ENCODE measurements around the gene ZNF581. TPM values are rescaled to one million over a fixed set of nuclear protein-coding genes. Genes with fewer than 3 reads are reported as not detected.
A peak's percentile ranks its signal among the peaks of the same experiment; 100 is the strongest.

The ZNF581 gene
- total RNA-seq, 1 donor from 2014 or later: 29.6 TPM

- no peak for TF ChIP-seq CTCF (IDR thresholded peaks at IDR 0.05)
- Mint-ChIP-seq H3K4me1 (ENCODE audit: unreplicated experiment) (peaks cover 13% of the 10 kb centered on the region), H3K9me3 (ENCODE audit: unreplicated experiment) (no peaks in the 10 kb centered on the region), H3K27ac (ENCODE audit: unreplicated experiment) (no peak overlapping the region), H3K36me3 (ENCODE audit: unreplicated experiment) (peaks cover 27% of the 10 kb centered on the region), H3K27me3 (ENCODE audit: unreplicated experiment) (no peaks in the 10 kb centered on the region), H3K4me3 (ENCODE audit: unreplicated experiment) (no peak overlapping the region)
- no peak for DNase-seq (ENCODE audit: extremely low spot score, unreplicated experiment)
These were observed 25.3 kb downstream of the ZNF581 start for GRCh38 chr19:55668603-55669348.

- Mint-ChIP-seq H3K27ac (ENCODE audit: unreplicated experiment) (no peak overlapping the region), H3K4me3 (ENCODE audit: unreplicated experiment) (no peak overlapping the region), H3K9me3 (ENCODE audit: unreplicated experiment) (no peaks in the 10 kb centered on the region), H3K27me3 (ENCODE audit: unreplicated experiment) (no peaks in the 10 kb centered on the region), H3K36me3 (ENCODE audit: unreplicated experiment) (peaks cover 22% of the 10 kb centered on the region), H3K4me1 (ENCODE audit: unreplicated experiment) (peaks cover 17% of the 10 kb centered on the region)
- no peak for DNase-seq (ENCODE audit: extremely low spot score, unreplicated experiment)
- no peak for TF ChIP-seq CTCF (IDR thresholded peaks at IDR 0.05)
These were observed 26.2 kb downstream of the ZNF581 start for GRCh38 chr19:55669418-55670279.

GRCh38 chr19:55670280-55671053 lies 27.0 kb downstream of the ZNF581 start:
- Mint-ChIP-seq H3K4me3 (ENCODE audit: unreplicated experiment) (no peak overlapping the region), H3K27ac (ENCODE audit: unreplicated experiment) (no peak overlapping the region), H3K27me3 (ENCODE audit: unreplicated experiment) (no peaks in the 10 kb centered on the region), H3K9me3 (ENCODE audit: unreplicated experiment) (no peaks in the 10 kb centered on the region), H3K36me3 (ENCODE audit: unreplicated experiment) (peaks cover 22% of the 10 kb centered on the region), H3K4me1 (ENCODE audit: unreplicated experiment) (peaks cover 18% of the 10 kb centered on the region)
- TF ChIP-seq CTCF (IDR thresholded peaks at IDR 0.05): no peak
- DNase-seq (ENCODE audit: extremely low spot score, unreplicated experiment): peak; percentile 92

GRCh38 chr19:55671054-55671378 lies 27.6 kb downstream of the ZNF581 start:
- no peak overlapping the region for H3K27ac Mint-ChIP-seq (ENCODE audit: unreplicated experiment)
- peaks cover 22% of the 10 kb centered on the region for H3K36me3 Mint-ChIP-seq (ENCODE audit: unreplicated experiment)
- no peak overlapping the region for H3K4me3 Mint-ChIP-seq (ENCODE audit: unreplicated experiment)
- H3K9me3 Mint-ChIP-seq (ENCODE audit: unreplicated experiment): no peaks in the 10 kb centered on the region
- TF ChIP-seq CTCF (IDR thresholded peaks at IDR 0.05): no peak
- no peak for DNase-seq (ENCODE audit: extremely low spot score, unreplicated experiment)
- no peaks in the 10 kb centered on the region for H3K27me3 Mint-ChIP-seq (ENCODE audit: unreplicated experiment)
- peaks cover 23% of the 10 kb centered on the region for H3K4me1 Mint-ChIP-seq (ENCODE audit: unreplicated experiment)
